Kidney epithelial cell (primary cell): ENCODE measurements around the gene CFAP61. TPM values are rescaled to one million over a fixed set of nuclear protein-coding genes. Genes with fewer than 3 reads are reported as not detected.
"Not testable (repeated sequence)": the region's sequence is repeated elsewhere in the genome, so short reads cannot be mapped to it uniquely, and the experiment has no call there.

Experiments
- DNase-seq: peaks from one replicate; pipeline ENCODE4 v3.0.0-alpha.2; 2010; ENCODE audit warnings: low read depth
- H3K27me3 ChIP-seq: 2 replicates; pipeline ENCODE4 v1.6.0; 2011; ENCODE audit warnings: low read length; ENCODE audit not compliant: control insufficient read depth, insufficient read depth
- H3K36me3 ChIP-seq: 2 replicates; pipeline ENCODE4 v1.5.1; 2011; ENCODE audit warnings: low read length; ENCODE audit not compliant: control insufficient read depth, insufficient read depth
- H3K4me3 ChIP-seq: 2 replicates; pipeline ENCODE4 v1.5.1; 2011; ENCODE audit warnings: low read depth, mild to moderate bottlenecking, control low read depth, low read length
- total RNA-seq: library from RNA; depleted of rRNA; stranded (reverse); fragments of >200 nt; gene quantifications from 2 replicates; pipeline ENCODE4 v1.2.3, GENCODE V29; 2015
- TF ChIP-seq, protein P1 (sequence below): IDR thresholded peaks from 2 replicates; pipeline ENCODE4 v1.5.1; 2011; ENCODE audit warnings: mild to moderate bottlenecking, moderate library complexity, low read length, control low read depth, inconsistent platforms; ENCODE audit not compliant: insufficient read depth, poor library complexity, severe bottlenecking

Gene CFAP61, protein sequence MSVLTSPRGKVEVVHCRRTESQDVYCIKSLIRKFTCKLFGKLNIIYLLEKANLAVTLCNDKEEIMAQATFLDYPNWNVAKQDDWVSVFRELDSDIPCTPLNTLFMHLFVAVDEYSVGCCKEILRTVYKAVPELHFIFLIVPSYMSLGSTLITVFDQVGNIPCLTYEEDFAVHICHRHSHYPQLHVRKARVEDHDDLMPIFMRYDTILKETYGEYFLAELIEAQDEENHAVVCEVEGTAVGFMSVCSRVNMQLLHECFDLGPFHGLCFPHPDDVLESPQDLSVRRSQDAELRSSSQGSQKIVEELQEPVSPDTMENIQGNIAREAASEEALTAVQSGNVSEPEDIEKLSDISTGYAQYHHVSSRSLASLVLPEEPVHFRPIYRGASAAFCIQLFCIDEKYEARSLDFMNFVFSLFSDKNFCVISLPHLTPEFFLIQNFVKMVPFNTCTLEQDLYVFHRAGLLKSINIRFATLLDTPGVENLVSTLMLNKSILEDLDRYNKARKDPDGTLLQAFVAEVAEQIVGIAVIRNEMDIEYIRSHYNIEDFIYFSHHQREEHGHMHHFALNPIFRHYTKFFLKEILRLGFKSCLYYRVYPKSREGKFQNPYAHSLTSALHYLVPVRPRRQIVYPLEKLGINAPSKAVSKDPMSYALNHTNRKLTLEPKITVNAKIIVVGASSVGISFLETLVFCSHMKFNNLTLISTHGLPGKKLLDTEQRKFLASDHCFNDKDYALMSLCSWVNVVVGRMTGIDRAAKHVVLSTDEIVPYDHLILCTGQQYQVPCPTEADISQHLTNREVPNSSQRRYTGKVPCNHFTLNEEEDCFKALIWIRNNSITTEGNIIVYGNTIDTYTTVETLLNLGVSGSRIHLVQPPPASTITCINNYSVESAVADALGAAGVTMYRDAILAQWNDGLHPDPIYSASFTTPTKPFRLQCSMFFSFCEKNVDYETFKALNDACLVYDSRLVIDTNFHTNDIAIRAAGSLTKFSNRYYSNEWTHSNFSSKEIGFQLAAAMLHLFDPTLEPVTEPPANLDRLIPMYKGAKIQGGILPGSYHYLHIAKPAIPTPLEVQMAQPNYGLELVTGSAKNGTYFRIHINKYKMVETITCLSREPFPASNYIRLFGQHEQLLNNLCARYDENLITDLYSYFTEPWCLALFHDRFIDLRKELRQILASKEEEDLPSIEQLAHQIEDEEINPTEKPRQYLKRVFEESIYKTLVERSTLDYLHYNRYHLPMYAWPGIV
- total RNA-seq, result 0.14 TPM in 1 of 2 replicates, not detected in the other

DNA sequence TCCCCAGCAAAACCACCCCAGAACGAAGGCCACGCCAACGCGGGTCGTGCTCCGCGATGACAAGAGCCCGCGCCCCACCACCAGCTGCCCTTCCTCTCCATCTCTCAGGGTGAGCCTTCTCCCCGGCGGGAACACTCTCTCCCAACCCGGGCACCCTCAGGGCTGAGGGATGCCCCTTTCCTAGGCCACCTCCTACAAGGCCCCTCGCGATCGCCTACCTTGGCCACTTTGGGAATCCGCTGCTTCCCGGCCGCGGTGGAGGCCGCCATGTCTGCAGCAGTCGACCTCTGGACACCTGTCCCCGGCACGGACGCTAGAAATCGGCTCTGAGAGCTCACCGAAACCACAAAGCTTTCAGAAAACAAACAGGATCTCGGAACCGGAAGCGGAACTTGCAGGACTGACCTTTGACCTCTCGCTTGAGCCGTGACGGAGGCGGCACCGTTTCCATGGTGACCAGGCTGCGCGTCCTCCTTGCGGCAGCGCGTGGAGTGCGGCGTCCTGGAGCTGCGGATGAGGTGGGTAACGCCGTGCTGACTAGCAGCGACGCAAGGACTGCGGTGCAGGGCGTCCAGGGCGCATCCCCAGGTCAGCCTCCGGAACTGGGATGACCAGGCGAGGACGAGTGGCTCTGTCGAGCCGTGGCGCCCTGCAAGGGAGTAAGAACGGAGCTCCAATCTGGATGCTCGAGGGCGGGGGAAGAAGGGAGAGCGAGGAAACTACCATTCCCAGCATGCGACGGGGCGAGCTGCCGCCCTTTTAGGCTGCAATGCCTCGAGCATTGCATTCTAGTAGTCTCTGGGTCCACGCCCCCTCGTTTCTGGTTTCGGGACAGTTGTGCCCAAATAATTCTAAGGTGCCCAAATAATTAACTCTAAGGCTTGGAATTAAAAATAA is at the start of gene CFAP61, which contains the start of gene CRNKL1:
Gene CFAP61 (plus strand): TSS at position 459 of the 897 bp plus-strand sequence. CDS start 4,122 bp downstream, outside the sequence.
Gene CRNKL1 (minus strand): TSS at position 393 of the 897 bp plus-strand sequence. CDS start 124 bp downstream, at position 269.
- TF ChIP-seq, protein P1, sequence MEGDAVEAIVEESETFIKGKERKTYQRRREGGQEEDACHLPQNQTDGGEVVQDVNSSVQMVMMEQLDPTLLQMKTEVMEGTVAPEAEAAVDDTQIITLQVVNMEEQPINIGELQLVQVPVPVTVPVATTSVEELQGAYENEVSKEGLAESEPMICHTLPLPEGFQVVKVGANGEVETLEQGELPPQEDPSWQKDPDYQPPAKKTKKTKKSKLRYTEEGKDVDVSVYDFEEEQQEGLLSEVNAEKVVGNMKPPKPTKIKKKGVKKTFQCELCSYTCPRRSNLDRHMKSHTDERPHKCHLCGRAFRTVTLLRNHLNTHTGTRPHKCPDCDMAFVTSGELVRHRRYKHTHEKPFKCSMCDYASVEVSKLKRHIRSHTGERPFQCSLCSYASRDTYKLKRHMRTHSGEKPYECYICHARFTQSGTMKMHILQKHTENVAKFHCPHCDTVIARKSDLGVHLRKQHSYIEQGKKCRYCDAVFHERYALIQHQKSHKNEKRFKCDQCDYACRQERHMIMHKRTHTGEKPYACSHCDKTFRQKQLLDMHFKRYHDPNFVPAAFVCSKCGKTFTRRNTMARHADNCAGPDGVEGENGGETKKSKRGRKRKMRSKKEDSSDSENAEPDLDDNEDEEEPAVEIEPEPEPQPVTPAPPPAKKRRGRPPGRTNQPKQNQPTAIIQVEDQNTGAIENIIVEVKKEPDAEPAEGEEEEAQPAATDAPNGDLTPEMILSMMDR, result no peak
- DNase-seq, result peak; percentile 85
- no peaks in the 10 kb centered on the region for H3K27me3 ChIP-seq

DNA sequence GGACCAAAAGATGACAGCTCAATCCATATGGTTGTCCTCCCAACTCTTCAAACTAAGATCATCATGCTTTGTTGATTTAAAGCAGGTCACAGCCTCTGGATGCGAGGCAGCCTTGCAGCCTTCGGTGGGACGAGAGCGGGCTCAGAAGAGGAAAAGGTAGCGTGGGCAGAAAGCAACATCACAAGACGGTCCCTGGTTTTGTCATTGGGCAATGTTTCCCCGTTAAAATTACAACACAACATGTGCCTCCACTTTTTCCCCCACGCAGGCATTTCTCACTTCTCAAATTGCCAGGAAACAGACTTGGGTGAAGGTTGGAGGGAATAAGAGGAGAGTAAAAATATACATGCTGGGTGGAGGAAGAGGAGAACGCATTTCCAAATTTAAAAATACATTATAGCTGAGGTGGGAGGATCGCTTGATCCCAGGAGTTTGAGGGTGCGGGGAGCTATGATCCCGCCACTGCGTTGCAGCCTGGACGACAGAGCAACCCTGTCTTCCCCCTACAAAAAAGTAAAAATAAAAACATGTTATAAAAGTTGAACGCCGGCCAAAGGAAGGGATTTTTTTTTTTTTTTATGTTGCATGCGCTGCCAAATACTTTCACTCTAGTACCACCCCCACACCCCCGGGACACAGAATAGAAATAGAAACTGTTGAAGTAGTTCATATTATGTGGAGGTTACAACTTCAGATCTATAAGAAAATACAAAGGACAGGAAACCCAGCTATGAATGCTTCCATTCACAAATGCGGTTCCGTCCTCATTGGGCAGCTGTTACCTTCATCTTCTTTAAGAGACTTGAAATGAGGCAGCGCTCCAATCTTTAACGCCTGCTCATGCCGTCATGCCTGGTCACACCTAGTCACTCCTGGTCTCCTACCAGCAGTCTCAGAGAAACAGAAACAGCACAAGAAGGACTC is 49.0 kb upstream of the CFAP61 start:
- TF ChIP-seq, protein P1, result no peak
- H3K27me3 ChIP-seq, result no peaks in the 10 kb centered on the region
- DNase-seq, result no peak
- H3K4me3 ChIP-seq, result no peak overlapping the region
- peaks cover 1% of the 10 kb centered on the region for H3K36me3 ChIP-seq

More for the DNA sequence above, at the start of gene CFAP61, which contains the start of gene CRNKL1:
- peak within 1 kb of the TSS; percentile 81 for H3K4me3 ChIP-seq
- H3K36me3 ChIP-seq, result peaks cover 1% of the 10 kb centered on the region

DNA sequence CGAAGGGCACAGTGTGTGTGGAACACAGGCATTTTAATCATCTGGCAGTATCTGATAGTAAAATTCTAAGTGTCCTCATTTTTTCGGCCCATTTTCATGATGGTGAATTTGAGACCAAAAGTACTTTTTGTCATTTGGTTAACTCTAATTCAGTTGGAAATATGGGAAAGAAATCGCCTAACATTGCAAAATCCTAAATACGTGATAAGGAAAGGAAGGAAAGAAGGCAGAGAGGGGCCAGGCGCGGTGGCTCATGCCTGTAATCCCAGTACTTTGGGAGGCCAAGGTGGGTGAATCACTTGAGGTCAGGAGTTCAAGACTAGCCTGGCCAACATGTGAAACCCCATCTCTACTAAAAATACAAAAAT is 48.4 kb upstream of the CFAP61 start:
- H3K4me3 ChIP-seq, H3K36me3 ChIP-seq, H3K27me3 ChIP-seq, DNase-seq: not testable (repeated sequence)

GRCh38 chr20:20005342-20005741 is 47.0 kb upstream of the CFAP61 start:
- Histone ChIP-seq H3K36me3 (no peaks in the 10 kb centered on the region), H3K4me3 (no peak overlapping the region), H3K27me3 (no peaks in the 10 kb centered on the region)
- DNase-seq, result no peak
- TF ChIP-seq, protein P1, result no peak

DNA sequence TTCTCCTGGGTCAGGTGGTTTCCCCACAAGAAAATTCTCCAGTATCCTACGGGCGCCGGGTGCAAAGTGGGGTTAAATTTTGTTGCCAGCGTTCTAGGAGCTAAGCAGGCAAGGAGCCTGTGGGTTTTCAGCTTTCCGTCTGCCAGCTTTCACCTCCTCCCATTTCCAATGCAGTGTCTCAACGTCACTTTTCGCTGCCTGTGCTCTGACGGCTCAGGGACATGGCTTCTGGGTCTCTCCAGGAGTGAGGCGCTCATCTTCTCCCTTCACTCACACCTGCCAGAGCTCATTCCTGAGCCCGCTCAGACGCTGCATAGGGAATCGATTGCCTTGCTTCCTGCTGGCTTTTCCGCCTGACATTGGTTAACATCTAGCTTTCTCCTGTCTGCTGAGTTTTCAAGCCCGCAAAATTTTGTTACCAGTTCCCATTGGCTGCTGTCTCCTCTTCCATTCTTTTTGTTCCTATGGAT is 42.5 kb upstream of the CFAP61 start:
- Histone ChIP-seq H3K36me3 (no peaks in the 10 kb centered on the region), H3K4me3 (no peak overlapping the region), H3K27me3 (no peaks in the 10 kb centered on the region)
- TF ChIP-seq, protein P1, result no peak
- DNase-seq, result no peak
